Measurements from ENCODE around the gene FABP1. TPM values are rescaled to one million over a fixed set of nuclear protein-coding genes. Genes with fewer than 3 reads are reported as not detected.

The FABP1 gene
- polyA plus RNA-seq, 2 of the 4 experiments (the other 2 are of a cell fraction): not detected

- ChIA-PET POLR2A (no interaction called here), CTCF (no interaction called here)
- Histone ChIP-seq H3K4me1 (no peaks in the 10 kb centered on the region), H3K27ac (no peak overlapping the region), H3K4me2 (no peak overlapping the region), H3K4me3 (no peak overlapping the region), H3K9me3 (no peaks in the 10 kb centered on the region)
- ATAC-seq (no peak; a peak in 1 of 6 replicates), DNase-seq (ENCODE audit: low read depth in 1 of 2, low spot score in 1 of 2) (no peak), FAIRE-seq (no peak)
- TF ChIP-seq MAX (IDR thresholded peaks at IDR 0.05) (no peak), USF2 (IDR thresholded peaks at IDR 0.05) (peak; percentile 23; the same call in 1 of the 2 replicates)
- 29% methylated on average over 7 of the region's 7 CpGs for WGBS (ENCODE audit: missing lambda C conversion rate)
Observed at GRCh38 chr2:88128654-88129312, 921 bp upstream of the FABP1 start.

GRCh38 chr2:88127638-88127887 is 299 bp downstream of the FABP1 start:
- no peak for DNase-seq (ENCODE audit: low read depth in 1 of 2, low spot score in 1 of 2)
- H3K9me3 ChIP-seq: no peaks in the 10 kb centered on the region
- TF ChIP-seq HMGXB4 (CRISPR knock-in tag; IDR thresholded peaks at IDR 0.05; ENCODE audit: borderline replicate concordance) (no peak), EHMT2 (IDR thresholded peaks at IDR 0.05; ENCODE audit: low read depth) (no peak), TFCP2L1 (CRISPR knock-in tag; IDR thresholded peaks at IDR 0.05) (no peak), HDAC2 (IDR thresholded peaks at IDR 0.05) (no peak), ZC3H11A (IDR thresholded peaks at IDR 0.05) (no peak), HOXB5 (CRISPR knock-in tag; IDR thresholded peaks at IDR 0.05) (no peak), USF2 (IDR thresholded peaks at IDR 0.05) (no peak), PBX3 (IDR thresholded peaks at IDR 0.05) (no peak), GATA3 (IDR thresholded peaks at IDR 0.05; ENCODE audit: borderline replicate concordance) (no peak), FOSB (CRISPR knock-in tag; IDR thresholded peaks at IDR 0.05) (no peak), HEYL (CRISPR knock-in tag; IDR thresholded peaks at IDR 0.05) (no peak), RARB (CRISPR knock-in tag; IDR thresholded peaks at IDR 0.05) (no peak), BHLHE40 (IDR thresholded peaks at IDR 0.05; ENCODE audit: low read depth, low read length) (no peak)
- TF ChIP-seq, protein P1, sequence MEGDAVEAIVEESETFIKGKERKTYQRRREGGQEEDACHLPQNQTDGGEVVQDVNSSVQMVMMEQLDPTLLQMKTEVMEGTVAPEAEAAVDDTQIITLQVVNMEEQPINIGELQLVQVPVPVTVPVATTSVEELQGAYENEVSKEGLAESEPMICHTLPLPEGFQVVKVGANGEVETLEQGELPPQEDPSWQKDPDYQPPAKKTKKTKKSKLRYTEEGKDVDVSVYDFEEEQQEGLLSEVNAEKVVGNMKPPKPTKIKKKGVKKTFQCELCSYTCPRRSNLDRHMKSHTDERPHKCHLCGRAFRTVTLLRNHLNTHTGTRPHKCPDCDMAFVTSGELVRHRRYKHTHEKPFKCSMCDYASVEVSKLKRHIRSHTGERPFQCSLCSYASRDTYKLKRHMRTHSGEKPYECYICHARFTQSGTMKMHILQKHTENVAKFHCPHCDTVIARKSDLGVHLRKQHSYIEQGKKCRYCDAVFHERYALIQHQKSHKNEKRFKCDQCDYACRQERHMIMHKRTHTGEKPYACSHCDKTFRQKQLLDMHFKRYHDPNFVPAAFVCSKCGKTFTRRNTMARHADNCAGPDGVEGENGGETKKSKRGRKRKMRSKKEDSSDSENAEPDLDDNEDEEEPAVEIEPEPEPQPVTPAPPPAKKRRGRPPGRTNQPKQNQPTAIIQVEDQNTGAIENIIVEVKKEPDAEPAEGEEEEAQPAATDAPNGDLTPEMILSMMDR (IDR thresholded peaks at IDR 0.05): no peak
- TF ChIP-seq, protein P2, sequence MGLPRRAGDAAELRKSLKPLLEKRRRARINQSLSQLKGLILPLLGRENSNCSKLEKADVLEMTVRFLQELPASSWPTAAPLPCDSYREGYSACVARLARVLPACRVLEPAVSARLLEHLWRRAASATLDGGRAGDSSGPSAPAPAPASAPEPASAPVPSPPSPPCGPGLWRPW (IDR thresholded peaks at IDR 0.05): no peak
- no peak overlapping the region for H3K4me2 ChIP-seq
- CTCF ChIA-PET: no interaction called here
- 7% methylated on average over 1 of the region's 1 CpG for WGBS (ENCODE audit: missing lambda C conversion rate)
- no peak overlapping the region for H3K4me3 ChIP-seq
- H3K27ac ChIP-seq: no peak overlapping the region
- POLR2A ChIA-PET: no interaction called here
- H3K4me1 ChIP-seq: no peaks in the 10 kb centered on the region
- no peak for FAIRE-seq
- ATAC-seq: no peak
